HT-29 (cell line): ENCODE measurements around the gene WDR7. TPM values are rescaled to one million over a fixed set of nuclear protein-coding genes. Genes with fewer than 3 reads are reported as not detected.

Experiments used
- DNase-seq: peaks from one replicate; pipeline ENCODE4 v3.0.0-alpha.2; 2015; ENCODE audit warnings: low spot score
- total RNA-seq: library from RNA; depleted of rRNA; stranded (reverse); fragments of >200 nt; shearing (Covaris generic); gene quantifications from 2 replicates; pipeline ENCODE4 v1.2.3, GENCODE V29; 2014

WDR7 gene
- total RNA-seq, 1 experiment from 2014 or later: 3.8 TPM

- no peak for DNase-seq
Observed at GRCh38 chr18:56722518-56722917, 71.4 kb downstream of the WDR7 start.

DNA sequence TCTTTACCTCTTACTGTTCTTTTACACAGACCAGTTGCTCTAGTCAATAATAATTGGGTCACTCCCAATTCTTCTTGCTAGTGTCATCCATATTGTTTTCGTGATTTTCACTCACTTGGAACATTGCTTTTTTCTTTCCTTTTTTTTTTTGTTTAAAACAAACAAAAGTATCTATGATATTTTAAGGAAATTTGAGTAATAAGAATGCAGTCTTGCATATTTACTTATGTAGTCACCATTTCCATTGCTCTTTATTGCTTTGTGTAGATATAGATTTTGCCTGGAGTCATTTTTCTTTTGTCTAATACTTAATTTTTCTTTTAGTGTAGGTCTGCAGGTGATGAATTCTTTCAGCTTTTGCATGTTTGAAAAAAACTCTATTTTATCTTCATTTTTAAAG lies 71.9 kb downstream of the WDR7 start:
- no peak for DNase-seq

- DNase-seq: no peak
Observed at GRCh38 chr18:56723706-56724105, 72.5 kb downstream of the WDR7 start.

DNA sequence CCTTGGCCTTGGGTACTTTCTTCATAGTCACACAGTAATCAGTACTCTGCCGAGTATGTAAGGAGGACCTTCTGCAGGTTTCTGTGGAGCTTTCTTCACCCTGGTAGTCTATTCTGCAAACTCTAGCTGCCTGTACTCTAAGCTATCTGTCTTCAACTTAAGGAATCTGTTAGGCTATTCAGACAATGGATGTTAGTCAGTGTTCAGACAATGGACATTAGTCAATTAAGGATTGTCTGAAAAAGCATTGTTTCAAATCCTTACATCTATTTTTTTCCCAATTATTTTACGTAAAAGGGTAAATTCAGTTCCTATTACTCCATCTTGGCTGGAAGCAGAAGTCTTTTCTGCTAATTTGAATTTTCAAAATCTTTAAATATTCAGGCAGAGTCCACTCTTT lies 75.7 kb downstream of the WDR7 start:
- no peak for DNase-seq

GRCh38 chr18:56727399-56727798 lies 76.2 kb downstream of the WDR7 start:
- DNase-seq: no peak

DNA sequence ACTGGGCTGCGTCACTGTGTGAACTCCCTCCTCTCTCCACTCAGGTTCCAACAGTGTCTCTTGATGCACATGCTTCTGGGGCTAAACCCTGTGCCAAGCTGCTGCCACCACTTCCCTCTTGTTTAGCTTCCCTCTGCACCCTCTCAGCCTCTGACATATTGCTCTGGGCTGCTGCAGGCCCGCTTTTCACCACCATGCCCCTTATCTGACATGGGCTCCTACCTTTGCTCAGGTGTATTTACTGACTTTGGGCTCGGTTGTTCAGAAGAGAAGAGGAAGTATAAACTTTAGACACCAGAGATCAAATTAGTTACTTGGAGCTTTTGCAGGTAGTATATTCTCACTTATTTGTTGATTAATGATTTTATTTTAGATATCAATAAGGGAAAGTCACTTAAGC lies 77.6 kb downstream of the WDR7 start:
- DNase-seq: no peak

DNA sequence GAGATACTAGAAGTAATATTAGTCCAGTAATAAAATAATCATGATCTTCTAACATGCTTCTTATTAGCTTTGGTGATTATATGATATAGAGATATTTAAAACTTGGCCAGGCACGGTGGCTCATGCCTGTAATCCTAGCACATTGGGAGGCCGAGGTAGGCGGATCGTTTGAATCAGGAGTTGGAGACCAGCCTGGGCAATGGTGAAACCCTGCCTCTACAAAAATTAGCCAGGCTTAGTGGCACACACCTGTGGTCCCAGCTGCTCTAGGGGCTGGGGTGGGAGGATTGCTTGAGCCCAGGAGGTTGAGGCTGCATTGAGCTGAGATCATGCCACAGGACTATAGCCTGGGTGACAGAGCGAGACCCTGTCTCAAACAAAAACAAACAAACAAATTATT lies 87.0 kb downstream of the WDR7 start:
- no peak for DNase-seq

- DNase-seq: no peak
Observed at GRCh38 chr18:56739731-56740130, 88.6 kb downstream of the WDR7 start.

DNA sequence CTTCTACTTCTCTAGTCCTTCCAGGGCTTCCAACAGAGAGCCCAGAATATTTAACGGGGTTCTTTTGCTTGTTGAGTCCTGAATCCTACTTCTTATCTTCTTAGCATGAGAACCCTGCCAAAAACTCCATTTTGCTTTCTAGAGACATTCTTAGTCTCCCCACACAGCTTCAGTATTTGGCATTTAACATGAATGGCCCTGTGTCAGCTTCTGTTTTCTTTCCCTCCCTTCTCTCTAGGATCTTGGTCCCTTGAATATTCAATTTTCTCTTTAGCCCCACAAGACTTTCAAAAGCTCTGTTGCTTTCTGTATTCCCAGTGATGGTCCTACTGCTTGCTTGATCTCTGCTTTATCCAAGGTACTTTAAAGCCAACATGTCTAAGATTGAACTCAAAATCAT lies 89.5 kb downstream of the WDR7 start:
- no peak for DNase-seq

DNA sequence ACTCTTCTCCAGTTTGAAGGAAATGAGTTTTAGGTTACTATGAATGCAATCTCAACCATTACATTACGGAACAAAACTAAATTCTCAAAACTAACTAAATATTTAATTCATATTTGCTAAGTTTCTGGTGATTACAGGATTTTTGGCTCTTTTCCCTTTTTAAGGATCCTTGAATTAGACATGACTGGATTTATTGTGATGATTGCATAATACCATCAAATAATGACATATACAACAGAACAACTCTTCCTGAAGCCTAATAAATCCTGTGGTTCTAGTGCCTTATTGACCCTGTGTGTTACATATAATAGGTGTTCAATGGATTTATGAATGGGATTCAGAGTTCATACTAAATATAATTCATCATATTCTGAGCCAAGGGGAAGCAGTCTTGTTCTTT lies 90.5 kb downstream of the WDR7 start:
- no peak for DNase-seq

- no peak for DNase-seq
Observed at GRCh38 chr18:56743115-56743514, 92.0 kb downstream of the WDR7 start.

DNA sequence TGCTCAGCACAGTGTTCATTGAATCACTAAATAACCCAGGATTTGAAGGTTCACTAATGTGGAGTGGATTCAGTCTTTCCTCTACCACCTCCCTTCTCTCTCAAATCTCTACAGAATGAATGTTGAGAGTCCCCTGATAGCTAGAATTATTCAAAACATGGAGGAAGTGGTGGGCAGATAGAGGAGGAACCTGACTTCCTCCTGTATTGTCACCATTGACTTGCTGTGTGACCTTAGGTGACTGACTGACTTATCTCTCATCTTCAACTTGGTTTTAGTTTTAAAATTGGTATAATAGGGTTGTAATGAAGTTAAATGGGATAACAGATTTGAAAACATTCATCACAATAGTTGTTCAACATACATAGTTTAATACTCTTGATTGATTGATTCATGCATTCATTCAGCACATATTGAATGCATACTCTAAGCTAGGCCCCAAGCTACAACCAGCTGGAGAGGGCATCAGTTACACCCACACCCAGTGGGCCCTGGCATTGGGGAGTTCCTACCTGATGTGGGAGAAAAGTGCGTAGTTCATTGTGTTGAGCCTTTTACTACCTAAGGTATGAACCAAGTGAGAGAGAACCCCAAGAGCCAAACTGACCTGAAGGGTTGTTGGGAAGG lies 96.0 kb downstream of the WDR7 start:
- DNase-seq: no peak

DNA sequence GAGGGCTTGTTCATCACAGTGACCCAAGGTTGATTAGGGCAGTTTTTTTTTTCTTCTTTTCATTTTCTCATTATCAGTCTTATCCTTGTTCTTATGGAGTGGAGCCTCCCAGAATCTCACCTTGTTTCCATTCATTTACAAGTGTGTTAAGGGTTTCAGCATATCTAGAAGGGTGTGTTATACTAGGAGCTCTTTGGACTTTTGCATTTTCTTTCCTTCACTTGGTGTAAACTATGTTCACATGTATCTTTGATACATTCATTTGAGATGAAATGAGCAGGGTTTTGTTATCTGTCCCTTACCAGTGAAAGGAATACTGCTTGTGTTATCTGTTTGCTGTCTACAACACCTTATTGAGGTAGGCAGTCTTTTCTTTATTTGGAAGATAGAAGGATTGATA lies 96.7 kb downstream of the WDR7 start:
- no peak for DNase-seq

DNA sequence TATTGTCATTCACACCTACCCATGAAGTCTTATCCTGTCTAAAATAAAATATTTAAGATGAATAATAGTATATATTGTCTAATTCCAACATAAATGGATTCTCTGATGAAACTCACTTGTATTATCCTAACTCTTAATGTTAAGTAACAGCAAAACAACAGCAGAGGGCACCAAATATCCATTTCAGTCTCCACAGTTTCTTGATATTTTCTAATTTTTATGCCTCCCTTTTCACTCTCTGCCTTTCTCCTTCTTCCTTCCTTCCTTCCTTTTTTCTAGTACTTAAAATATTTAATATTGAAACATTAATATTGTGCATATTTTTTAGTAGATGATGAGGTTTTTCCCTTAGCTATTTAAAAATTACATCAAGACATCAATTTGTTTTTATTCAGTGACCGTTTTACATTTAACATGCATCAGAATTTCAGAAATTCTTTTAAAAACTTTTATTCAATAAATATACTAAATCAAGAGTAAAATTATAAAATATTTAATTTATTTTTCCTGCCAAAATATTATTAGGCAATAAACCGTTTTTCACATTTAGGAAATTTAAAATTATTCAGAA lies 97.6 kb downstream of the WDR7 start:
- peak; percentile 39 for DNase-seq

DNA sequence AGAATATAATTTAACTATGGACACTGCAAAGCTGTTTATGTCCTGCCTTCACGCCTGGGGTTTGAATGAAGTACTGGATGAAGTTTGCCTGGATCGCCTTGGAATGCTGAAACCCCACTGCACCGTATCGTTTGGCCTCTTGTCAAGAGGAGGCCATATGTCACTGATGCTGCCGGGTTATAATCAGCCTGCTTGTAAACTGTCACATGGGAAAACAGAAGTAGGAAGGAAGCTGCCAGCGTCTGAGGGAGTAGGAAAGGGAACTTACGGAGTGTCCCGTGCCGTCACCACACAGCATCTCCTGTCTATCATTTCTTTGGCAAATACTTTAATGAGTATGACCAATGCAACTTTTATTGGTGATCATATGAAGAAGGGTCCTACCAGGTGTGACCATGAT lies 105.8 kb downstream of the WDR7 start:
- no peak for DNase-seq

DNA sequence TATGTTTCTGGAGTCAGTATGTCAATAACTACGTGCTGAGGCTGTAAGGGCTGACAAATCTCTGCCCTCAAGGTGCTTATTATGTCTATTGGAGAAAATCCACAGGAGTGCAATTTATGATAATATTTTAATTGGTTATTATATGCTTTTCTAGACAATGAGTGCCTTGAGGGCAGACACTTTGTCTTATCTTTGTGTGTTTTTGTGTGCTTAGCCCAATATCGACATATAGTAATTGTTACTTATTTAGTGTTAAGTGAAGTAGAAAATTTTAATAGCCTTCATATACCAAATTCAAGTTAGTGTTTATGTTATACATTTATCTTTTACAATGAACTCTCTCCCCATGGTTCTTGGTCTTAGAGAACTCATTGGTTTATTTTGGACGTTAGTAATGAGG lies 118.9 kb downstream of the WDR7 start:
- DNase-seq: no peak

DNA sequence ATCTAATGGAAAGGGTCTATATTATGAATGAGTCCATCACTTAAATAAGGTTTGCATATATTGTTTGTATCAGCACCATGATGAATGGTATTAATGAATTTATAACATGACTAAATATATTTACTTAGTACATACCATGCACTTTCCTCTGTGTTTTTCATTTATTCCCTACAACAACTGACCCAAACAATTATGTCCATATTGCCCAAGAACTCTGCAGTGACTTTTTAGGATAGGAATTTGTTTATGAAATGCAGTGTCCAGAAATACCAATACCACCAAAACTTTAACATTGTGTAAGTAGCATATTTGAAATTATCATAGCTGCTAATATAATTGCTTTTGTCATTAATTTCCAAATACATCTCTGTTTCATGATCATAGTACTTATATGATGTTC lies 119.7 kb downstream of the WDR7 start:
- DNase-seq: no peak

- DNase-seq: no peak
Observed at GRCh38 chr18:56775701-56776100, 124.5 kb downstream of the WDR7 start.

- DNase-seq: no peak
Observed at GRCh38 chr18:56787390-56787789, 136.2 kb downstream of the WDR7 start.

GRCh38 chr18:56789004-56789888 lies 138.1 kb downstream of the WDR7 start:
- peak; percentile 33 for DNase-seq

- DNase-seq: no peak
Observed at GRCh38 chr18:56789889-56790180, 138.7 kb downstream of the WDR7 start.

GRCh38 chr18:56795381-56795780 lies 144.2 kb downstream of the WDR7 start:
- no peak for DNase-seq

DNA sequence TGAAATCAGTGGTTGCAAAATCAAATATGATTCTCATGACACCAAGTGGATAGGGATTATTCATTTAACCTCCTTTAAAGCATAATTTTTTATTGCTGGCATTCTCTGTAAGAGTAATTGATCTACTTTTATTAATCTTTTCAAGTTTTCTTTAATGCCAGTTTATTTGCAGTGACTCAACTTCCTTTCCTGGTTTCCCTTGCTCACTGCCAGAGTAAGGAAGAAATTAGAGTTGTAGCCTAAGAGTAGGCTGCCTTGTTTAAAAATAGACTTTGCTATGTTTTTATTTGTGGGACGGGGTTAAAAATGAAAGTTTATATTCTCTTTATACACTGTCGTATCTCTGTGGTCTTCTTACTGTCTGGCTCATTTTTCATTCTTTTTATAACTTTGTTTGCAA lies 148.6 kb downstream of the WDR7 start:
- DNase-seq: no peak
